Glomerular visceral epithelial cell (primary cell): ENCODE data around the gene IFNGR2.
A peak's percentile ranks its signal among the peaks of the same experiment; 100 is the strongest.
"Not testable (repeated sequence)": the region's sequence is repeated elsewhere in the genome, so short reads cannot be mapped to it uniquely, and the experiment has no call there.

Source experiments
- DNase-seq: peaks from one replicate; pipeline ENCODE4 v3.0.0-alpha.2; 2016; ENCODE audit errors: extremely low spot score

IFNGR2 gene

DNA sequence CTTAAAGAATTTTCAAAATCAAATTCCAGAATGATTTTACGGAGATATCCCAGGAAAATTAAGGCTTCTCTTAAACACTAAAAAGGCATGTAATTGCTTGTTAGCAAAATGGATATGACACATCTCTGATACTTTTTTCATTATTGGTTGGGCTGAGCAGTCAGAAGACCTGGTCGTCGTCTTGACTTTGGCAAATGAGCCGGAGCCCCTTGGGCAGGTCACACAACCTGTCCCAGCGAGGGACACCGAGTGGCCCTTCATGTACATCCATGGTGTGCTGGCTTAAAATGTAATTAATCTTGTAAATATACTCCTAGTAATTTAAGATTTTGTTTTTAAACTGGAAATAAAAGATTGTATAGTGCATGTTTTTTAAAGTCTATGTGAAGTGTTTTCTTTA lies 33.9 kb downstream of the IFNGR2 start:
- no peak for DNase-seq

DNA sequence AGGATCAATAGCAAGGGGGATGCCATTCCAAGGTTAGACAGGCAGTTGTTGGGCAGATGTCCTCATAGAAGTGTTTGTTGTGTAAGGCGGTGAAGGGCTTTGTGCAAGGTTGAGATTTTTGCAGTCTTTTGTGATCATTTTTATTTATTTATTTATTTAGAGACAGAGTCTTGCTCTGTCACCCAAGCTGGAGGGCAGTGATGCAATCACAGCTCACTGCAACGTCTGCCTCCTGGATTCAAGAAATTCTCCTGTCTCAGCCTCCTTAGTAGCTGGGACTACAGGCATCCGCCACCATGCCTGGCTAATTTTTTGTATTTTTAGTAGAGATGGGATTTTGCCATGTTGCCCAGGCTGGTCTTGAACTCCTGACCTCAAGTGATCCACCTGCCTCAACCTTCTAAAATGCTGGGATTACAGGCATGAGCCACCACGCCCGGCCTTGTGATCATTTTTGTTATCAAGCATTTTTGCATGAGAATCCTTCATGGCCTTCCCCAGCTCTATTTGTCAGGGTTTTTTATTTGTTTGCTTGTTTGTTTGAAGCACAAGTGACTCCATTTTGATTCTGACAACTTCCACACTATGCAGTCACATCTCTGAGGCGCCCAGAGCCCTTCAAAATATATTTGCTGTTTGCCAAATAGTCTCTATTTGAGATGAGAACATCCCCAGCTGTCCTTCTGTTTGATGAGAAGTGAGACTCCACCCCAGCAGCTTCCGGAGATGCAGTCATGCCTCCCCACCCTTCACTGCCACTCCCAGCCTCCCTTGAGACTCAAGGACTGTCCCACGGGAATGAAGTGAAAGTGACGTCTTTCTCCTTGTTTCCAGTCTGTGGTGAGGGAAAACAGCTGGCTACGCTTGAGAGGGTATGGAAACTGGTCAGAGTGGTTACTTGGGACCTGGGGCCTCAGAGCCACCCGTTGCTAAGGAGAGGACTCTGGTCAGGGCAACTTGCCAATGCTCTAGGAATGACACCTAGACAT lies 38.6 kb downstream of the IFNGR2 start:
- DNase-seq, result peak; percentile 98

DNA sequence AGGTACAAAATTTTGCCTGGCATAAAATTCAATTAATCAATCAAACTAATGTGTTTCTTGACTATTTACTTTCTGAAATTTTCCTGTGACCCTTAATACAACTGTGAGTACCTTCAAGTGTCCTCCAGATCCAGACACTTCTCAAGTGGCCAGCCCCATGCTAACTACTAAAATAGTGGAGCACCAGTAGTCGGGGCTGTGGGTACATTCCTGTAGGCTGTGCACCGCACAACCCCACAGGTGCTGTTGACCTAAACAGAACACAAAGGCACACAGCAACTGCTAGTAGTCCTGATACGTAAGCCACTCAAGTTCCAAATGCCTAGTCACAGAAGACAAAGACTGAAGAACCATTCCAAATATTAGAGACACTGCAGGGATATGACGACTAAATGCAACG lies 40.0 kb downstream of the IFNGR2 start:
- DNase-seq, result no peak

GRCh38 chr21:33444499-33444898 lies 41.3 kb downstream of the IFNGR2 start:
- no peak for DNase-seq

GRCh38 chr21:33446620-33447019 lies 43.4 kb downstream of the IFNGR2 start:
- not testable (repeated sequence) for DNase-seq

DNA sequence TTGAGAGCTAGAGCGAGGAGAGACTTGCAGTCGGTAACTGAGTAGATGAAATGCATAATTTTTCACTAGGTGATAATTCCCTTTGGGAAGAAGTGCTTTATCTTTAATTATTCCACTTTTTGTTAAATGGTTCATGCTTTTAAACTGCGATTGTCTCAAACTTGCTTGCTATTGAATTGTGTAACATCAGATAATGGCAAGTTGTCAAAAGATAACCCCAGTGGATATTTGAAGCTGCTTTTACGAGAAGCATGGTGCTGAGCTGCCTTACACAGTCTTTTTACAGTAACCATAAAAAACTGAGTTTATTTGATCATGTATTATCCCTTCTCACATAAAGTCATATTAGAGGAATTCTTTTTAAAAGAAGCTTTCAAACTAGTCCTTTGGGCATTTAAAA lies 46.4 kb downstream of the IFNGR2 start:
- no peak for DNase-seq

DNA sequence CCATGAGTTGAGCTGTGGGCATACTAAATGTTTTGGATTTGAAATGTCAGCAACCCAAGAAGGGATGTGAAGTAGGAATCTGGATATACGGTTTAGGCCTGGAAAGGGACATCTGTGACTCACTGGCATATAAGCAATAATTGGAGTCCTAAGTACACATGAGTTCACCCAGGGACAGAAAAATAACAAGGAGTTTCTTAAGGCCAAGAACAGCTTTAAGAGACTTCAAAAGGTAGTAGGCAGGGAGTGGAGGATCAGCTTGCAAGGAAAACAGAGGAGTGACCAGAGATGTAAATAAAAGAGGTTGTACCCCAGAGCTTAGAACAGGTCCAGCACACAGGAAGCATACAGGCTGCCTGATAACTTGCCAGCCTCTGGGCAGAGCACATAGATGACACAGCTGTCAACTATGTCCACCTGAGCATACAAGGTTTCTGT lies 48.4 kb downstream of the IFNGR2 start:
- DNase-seq, result peak; percentile 25

- DNase-seq, result no peak
These were observed 49.1 kb downstream of the IFNGR2 start for GRCh38 chr21:33452362-33452761.

- no peak for DNase-seq
These were observed 52.7 kb downstream of the IFNGR2 start for GRCh38 chr21:33455686-33456446.

DNA sequence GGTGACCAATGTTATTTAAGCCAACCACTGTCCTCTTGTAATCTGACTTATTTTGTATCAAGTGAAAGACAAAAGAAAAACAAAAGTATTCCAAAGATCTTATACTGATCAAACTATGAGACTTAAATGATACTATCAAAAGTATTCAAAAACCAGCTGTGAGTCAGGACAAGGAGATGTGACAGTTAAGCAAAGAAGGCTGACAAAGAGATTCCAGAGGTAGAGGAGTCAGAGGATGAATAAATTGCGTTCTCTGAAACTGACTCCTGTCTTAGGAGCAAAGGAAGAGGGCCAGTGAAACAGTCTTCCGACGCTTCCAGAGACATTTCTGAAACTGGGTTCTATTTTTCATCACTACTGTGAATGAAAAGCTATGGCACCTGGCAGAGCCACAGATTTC lies 55.6 kb downstream of the IFNGR2 start:
- no peak for DNase-seq

- DNase-seq, result no peak
These were observed 58.5 kb downstream of the IFNGR2 start for GRCh38 chr21:33461538-33462250.

DNA sequence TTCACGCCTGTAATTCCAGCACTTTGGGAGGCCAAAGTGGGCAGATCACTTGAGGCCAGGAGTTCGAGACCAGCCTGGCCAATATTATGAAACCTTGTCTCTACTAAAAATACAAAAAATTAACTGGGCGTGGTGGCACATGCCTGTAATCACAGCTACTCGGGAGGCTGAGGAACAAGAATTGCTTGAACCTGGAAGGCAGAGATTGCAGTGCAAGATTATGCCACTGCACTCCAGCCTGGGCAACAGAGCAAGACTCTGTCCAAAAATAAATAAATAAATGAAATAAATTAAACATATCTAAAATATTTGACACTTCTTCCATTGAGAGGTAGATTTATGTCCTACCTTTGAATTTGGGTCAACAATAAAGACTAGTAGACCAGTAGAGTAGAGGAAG lies 66.0 kb downstream of the IFNGR2 start:
- not testable (repeated sequence) for DNase-seq

DNA sequence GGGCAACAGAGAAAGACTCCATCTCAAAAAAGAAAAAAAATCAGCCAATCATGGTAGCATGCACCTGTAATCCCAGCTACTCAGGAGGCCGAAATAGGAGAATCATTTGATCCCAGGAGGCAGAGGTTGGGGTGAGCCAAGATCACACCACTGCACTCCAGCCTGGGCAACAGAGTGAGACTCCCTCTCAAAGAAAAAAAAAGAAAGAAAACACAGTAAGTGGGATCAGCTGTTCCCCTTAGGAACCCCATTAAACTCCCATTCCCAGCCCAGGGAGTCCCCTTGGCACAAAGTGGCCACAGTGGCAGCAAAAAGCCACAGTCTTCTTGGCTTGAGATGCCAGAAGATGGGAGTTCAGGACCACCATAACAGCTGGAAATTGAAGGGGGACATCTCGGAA lies 67.5 kb downstream of the IFNGR2 start:
- DNase-seq, result no peak

GRCh38 chr21:33473344-33473743 lies 70.1 kb downstream of the IFNGR2 start:
- DNase-seq, result no peak

DNA sequence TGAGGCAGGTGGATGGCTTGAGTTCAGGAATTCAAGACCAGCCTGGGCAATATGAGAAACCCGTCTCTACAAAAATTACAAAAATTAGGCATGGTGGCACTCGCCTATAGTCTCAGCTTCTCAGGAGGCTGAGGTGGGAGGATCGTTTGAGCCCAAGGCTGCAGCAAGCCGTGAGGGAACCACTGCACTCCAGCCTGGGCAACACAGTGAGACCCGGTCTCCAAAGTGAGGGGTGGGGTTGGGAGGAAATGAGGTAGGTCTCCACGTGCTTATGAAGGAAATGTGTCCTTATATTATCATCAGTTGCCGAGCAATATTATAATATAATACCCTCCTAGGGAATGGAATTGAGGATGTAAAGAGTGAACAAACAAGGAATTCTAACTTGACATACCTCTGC lies 73.9 kb downstream of the IFNGR2 start:
- DNase-seq, result no peak

DNA sequence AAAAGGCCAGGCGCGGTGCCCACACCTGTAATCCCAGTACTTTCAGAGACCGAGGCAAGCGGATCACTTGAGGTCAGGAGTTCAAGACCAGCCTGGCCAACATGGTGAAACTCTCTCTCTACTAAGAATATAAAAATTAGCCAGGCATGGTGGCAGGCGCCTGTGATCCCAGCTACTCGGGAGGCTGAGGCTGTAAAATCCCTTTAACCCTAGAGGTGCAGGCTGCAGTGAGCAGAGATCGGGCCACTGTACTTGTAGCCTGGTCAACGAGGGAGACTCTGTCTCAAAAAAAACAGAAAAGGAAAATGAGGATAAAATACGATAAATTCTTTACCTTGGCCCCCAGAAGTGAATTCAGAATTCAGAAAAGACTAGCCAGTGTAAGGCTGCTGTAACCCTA lies 75.0 kb downstream of the IFNGR2 start:
- DNase-seq, result no peak

DNA sequence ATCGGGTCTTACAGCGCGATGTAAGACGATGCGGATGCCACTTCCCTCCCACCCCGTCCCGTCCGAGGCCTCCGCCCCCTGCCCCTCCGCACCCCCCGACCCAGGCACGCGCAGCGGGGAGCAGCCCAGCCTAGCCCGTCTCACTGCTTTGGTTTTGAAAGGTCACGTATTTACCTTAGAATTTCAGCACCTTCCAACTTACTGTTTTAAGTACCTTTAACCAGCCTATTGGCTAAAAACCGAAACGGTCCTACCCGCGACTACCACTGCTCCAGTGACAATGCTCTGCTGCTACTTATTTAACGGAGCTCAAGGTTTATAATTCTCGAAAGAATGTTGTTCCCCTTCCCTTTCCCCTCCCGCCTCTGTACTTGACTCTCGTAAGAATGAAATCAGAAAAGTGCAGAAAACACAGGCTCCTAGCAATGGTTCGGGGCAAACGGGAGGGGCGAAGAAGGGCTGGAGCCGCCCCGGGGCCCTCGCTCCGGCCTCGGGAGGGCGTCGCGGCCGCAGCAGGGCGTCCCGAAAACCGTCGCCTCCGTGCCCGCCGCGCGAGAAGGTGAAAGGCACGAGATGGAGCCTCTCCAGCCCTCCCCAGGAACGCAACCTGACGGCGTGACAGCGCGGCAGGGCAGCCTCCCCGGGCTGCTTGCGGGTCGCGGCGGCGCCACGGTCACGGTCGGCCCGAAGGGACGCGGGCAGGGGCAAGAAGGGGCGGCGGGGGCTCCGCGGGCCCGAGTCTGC lies 75.9 kb downstream of the IFNGR2 start:
- DNase-seq, result peak; percentile 34

GRCh38 chr21:33479679-33480480 lies 76.7 kb downstream of the IFNGR2 start, which contains the start of gene TMEM50B:
TSS of gene TMEM50B (minus strand) at chr21:33479974. CDS start at chr21:33468885, 11,089 bp downstream.
- DNase-seq, result peak; percentile 97

- DNase-seq, result no peak
These were observed 77.4 kb downstream of the IFNGR2 start for GRCh38 chr21:33480481-33481103.
